NCI-H2227 (cell line): ENCODE results near the gene KDM4C.

ENCODE experiments used
- DNase-seq: peaks from one replicate; lab custom pipeline; 2025; ENCODE audit not compliant: unreplicated experiment; lab: John Stamatoyannopoulos, UW

The KDM4C gene

DNA sequence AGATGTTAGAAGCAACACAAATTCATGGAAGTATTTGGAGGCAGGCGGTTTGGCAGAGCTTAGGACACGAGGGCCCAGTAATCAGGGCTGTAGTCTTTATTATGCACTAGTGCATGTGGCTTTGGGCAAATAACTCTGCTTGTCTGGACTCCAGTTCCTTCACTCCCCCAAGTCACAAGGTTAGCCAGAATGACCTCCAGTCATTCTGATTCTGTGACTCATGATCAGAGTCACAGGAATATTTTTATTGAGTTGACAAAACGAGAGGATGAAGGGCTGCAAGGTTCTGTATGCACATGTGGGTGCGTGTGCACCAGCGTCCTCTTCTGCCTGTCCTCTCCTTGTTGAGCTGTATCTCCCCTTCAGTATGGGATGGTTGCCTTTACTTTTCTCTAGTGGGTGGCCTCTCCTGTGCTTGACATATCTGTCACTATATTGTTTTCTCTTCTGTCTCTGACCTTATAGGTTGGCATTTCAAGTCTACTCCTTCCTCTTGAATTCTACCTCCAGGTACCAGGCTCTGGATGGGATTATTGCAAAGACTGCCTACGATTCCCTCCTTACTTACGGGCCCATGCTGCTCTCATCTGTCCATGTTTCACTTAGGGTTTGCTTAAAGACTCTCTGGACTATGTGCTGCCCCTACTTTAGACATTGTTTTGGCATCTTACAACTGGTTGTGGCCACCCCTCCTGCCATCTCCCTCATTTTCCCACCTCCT is 94.6 kb downstream of the KDM4C start:
- DNase-seq, result no peak

- no peak for DNase-seq
Measured at GRCh38 chr9:6855860-6856259, 98.1 kb downstream of the KDM4C start.

DNA sequence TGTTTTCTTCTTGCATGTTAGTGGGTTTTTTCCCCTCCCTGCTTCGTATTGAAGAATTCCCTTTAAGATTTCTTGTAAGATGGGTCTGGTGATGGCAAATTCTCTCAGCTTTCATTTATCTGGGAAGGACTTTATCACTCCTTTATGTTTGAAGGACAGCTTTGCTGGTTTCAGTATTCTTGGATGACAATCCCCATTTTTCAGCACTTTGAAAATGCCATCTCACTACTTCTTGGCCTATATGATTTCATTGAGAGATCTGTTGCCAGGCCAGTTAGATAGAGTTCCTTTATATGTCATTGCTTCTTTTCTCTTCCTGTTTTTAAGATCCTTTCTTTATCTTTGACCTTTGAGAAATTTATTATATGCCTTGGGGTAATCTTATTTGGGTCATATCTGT is 106.3 kb downstream of the KDM4C start:
- DNase-seq, result no peak

DNA sequence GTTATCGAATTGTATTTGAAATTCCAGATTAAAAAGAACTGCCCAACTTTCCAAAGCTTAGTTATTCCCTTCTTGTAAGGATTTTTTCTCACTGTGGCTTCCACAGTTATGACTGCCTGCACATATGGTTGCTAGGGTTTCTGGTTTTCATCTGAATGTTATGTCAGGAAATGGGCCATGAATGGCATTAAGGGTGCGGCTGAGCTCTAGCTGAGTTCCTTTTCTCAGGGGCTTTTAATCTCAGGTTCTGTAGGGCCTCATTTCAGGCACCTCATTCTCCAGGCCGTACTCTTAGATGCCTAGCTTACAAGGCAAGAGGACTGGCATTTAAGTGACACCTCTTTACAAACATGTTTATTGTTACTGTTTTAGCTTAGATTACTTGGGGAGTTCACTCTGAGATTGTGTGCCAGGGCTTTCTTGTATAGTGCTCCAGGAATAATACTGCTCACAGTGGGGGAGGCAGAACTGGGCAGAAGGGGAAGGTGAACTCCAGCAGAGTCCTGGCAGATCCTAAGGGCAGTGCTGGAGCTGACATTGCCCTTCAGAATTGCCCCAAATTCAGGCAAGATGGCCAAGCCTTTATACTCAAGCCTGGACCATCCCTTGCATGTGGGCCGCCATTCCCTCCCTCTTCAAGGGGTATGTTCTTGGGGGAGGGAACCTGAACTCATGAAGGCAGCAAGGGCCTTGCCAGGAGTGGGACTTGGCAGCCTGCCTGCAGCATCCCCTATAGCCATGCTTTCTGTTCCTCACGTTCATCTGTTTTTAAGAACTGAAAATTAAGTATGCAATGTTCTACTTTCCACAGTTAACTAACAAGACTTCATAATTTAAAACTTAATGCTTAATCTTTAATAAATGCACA is 111.5 kb downstream of the KDM4C start:
- no peak for DNase-seq

GRCh38 chr9:6870149-6870548 is 112.4 kb downstream of the KDM4C start:
- no peak for DNase-seq

- DNase-seq, result no peak
Measured at GRCh38 chr9:6870650-6871477, 113.1 kb downstream of the KDM4C start.

- DNase-seq, result no peak
Measured at GRCh38 chr9:6873857-6874256, 116.1 kb downstream of the KDM4C start.

- DNase-seq, result no peak
Measured at GRCh38 chr9:6876195-6876894, 118.6 kb downstream of the KDM4C start.

DNA sequence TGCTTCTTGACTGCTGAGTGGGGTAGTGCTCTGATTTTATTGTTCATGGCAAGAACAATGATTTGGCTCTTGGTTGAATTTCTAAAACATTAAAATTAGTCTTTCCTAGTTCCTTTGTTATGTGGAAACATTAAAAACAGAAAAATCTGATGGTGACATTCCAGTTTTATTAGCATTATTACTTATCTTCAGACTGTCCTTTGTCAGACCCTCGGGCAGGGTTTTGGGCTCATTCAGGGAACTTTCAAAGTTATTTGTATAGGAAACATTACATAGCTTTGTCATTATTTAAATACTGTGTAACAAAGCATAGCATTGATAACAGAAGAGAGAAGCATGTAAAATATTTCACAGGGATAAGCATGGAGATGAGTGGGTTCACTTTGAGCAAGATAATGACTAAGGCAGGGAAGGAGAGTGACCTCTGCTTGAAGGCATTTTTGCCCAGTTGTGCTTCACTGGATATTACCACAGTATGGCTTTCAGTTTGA is 119.9 kb downstream of the KDM4C start:
- no peak for DNase-seq

GRCh38 chr9:6880626-6881025 is 122.9 kb downstream of the KDM4C start:
- DNase-seq, result no peak

GRCh38 chr9:6884101-6884500 is 126.3 kb downstream of the KDM4C start:
- peak; percentile 23 for DNase-seq

DNA sequence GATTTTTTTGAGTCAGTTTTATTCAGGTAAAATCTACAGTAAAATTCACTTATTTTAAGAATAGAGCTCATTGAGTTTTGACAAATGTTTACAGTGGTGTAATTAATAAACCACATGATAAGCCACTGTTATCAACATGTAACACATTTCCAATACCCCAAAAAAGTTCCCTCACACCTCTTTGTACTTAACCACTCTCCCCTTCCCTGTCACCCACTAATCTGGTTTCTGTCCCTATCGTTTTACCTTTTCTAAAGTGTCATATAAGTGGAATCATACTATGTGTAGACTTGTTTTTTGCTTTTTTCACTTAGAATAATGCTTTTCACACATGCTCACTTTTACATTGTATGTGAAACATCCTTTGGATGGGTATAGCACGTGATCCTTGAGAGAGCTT is 127.2 kb downstream of the KDM4C start:
- DNase-seq, result no peak

DNA sequence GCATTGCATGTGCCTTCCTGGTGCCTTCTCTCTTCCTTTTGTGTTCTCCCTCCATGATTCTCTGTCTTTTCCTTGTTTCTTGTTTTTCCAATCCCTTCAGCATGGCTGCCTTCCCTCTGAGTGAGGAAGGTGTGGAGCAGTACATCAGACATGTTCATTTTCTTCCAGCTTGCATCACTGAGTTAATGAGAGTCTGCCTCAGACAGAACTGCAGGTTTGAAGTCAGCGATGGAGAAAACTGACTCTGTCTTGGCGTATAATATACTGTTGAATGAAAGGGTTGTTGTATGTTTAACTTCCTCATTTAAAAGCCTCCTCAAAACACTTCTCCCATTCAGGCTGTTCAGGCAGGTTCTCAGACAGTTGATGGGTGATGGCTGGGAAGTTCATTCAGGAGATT is 129.3 kb downstream of the KDM4C start:
- DNase-seq, result no peak

GRCh38 chr9:6889868-6890267 is 132.1 kb downstream of the KDM4C start:
- no peak for DNase-seq

GRCh38 chr9:6893350-6894131 is 135.8 kb downstream of the KDM4C start:
- no peak for DNase-seq

- no peak for DNase-seq
Measured at GRCh38 chr9:6894135-6894534, 136.4 kb downstream of the KDM4C start.

- DNase-seq, result no peak
Measured at GRCh38 chr9:6895754-6896153, 138.0 kb downstream of the KDM4C start.

DNA sequence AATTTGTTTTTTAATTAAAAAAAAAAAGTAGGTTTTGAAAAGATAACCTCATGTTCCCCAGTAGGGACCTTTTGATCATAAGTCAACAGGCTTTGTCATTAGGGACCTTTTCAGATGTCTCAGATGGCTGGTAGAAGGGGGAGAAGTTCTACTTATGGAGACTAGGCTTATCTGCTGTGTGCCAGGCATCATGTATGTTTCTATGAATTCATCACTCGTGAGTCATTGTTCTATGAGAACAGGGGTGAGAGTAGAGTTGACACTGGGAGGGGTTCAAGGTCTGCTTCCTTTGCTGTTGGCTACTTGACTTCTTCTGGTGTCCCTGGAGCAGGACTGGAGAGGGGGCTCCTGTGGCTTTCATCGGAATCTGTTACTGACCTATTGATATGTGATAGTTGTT is 138.8 kb downstream of the KDM4C start:
- no peak for DNase-seq

DNA sequence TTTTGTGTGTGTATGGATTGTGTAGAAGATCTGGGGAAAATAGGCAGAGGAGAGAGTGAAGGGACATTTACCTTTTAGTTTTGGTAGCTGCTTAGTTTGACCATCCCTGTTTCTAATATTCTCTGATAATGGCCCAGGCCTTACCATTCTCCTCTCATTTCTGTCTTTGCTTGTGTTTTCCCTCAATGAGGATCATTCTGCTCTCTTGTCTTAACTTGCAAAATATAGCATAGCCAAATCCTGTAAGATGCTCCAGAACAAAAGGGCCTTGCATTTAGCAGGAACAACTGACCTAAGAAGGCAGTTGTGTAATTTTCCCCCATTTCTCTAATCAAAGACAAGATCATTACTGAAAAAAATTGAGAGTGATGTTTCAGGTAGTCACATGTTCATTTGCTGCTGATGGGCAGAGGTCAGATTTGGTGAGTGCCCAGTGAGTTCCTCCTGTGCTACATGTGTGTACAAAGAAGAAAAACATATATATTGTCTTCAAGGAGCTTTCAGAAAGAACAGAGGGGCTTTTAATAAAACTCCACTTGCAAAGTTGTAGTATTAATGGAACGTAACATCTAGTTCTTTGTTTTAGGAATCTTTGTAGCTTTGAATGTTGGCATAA is 139.5 kb downstream of the KDM4C start:
- no peak for DNase-seq

DNA sequence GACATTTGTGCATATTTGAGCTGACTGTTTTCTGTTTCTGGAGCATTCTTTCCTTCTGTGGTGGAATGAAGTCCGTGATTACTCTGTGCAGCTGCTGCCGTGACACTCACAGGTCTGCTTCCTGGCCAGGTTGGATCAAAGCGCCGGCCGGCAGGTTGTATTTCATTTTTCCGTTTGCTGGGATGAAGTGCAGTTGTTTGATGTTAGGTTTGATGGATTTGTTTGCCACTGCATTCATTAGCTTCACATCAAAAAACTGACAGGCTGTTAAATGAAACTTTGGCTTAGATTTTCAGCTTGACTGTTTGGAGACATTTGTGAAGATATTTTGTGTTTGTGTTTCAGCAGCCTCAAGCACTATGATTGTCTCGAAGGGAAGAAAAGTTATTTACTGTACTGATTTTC is 140.1 kb downstream of the KDM4C start:
- DNase-seq, result no peak
